Kasumi-1 (cell line): ENCODE data around the gene FAM50B.

Source experiments
- DNase-seq, 2 experiments: peaks; one replicate each; lab custom pipeline; 2025; lab: John Stamatoyannopoulos, UW

Gene FAM50B

DNA sequence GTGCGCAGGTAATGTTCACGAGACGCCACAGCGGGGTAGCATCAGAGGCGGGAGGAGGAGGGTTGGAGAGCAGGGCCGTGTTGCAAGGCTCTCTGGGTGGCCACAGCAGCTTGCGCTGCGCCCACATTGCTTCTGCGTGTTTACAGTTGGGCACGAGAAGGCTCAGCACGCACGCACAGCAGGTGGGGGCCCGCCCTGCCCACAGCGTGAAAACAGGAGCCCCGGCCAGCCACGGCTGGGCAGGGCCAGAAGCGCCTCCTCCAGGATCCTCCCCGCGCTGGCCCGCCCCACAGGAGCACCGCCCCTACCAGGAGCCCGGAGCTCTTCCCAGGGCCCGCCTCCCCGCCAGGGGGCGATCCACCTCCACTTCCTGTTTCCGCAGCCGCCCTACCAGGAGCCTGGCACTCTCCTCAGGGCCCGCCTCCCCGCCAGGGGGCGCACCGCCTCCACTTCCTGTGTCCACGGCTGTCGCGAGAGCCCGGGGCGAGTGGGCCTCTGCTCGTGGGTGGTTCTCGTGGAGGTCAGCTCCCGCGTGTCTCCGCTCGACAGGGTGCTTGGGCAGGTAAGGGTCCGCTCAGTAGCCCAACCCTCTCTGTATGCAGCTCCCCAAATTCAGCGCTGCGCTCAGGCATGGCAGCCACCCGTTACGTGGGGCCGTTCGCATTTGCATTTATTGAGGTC, at the start of gene FAM50B:
TSS of gene FAM50B (plus strand) at position 449 of the 681 bp plus-strand sequence. CDS start 439 bp downstream, outside the sequence.
- DNase-seq: no peak

DNA sequence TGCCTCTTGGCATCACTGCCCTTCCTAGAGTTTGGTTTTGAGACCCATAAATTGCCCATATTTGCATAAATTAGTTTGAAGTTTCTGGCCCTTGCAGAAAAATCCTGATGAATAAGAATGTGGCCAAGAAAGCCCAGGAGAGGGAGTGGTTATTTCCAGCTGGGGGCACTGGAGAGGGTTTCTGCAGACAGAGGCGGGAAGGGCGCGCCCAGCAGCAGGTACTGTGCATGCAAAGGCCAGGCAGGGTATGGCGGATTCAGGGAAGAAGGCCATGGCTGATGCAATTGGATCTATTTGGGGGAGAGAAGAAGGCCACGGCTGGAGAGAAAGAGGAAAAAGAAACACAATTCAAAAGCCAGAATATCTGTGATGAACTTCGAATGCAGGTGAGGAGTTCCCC, 49.5 kb upstream of the FAM50B start:
- no peak for DNase-seq

- DNase-seq: no peak
These were observed 48.2 kb upstream of the FAM50B start for GRCh38 chr6:3800850-3801591.

DNA sequence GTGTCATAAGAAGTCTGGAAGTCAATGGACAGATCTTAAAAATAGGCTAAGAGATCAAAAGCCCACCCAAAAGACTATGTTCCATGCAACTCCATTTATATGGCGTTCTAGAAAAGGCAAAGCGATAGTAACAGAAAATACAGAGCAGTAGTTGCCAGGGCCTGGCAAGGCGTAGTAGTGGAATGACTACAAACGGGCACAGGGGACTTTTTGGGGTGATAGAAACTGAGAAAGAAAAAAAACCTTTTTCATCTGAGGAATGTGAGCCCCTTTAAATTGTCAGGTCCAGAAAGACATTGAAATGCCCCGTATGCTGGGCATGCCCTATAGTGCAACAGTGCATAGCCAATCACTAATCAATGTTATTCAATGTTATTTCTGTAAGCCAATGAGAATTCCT, 47.2 kb upstream of the FAM50B start:
- DNase-seq: no peak

DNA sequence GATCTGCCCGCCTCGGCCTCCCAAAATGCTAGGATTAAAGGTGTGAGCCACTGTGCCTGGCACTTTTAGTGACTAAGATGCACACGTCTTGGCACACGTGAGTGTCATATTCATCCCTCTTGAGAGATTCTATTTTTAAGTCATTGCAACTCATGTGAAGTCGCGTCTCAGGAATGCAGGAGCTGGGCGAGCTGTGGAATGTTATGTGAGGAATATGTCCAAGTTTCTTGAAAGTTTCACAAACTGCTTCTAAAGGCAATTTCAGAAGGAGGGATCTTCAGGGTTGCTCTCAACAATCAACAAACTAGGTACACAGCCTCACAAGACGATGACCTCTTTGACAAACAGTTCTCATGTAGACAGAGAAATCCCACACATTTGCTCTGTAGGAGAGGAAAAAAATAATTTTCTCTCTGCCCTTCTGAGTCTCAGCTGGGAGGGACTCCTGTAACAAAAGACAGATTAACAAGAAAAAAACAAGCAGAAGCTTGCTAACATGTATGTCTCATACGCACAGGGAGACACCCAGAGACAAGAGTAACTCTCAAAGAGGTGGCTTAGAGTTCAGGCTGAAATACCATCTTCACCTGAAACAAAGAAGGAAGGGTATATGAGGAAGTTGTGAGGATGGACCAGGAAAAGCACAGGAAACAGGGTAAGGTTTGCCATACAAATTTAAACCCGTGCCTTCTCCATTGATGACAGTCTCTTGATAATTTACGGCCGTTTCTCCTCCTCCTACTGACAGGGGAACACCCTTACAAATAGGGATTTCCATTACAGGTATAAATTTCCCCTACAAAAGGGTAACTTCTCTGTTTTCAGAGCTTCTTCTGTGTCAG, 45.3 kb upstream of the FAM50B start:
- DNase-seq: no peak

- no peak for DNase-seq
These were observed 44.2 kb upstream of the FAM50B start for GRCh38 chr6:3804964-3805363.

DNA sequence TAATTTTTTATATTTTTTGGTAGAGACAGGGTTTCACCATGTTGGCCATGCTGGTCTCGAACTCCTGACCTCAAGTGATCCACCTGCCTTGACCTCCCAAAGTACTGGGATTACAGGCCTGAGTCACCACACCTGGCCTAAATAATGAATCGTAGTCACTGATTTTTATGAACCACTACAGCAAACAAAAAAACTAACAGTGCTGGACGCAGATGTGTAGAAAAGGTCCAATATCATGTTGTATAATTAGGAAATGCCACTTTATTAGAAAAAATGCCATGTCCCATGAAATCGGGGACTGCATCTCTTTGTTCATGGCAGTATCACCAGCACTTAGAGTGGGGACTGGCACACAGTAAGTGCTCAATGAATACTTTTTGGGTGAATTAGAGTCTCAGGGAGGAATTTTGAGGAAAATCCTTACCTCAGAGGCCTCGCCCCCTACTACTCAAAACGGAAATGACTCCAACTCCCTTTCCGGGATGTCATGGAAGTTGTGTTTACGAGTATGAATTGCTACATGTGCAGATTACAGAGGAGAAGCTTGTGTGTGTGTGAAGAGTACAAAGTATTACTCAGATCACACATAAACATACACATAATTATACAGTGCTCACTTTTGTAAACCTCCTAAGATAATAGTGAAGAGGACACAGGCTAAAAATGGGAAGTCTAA, 43.6 kb upstream of the FAM50B start:
- DNase-seq: no peak

GRCh38 chr6:3806169-3806922, 42.8 kb upstream of the FAM50B start:
- DNase-seq: no peak

DNA sequence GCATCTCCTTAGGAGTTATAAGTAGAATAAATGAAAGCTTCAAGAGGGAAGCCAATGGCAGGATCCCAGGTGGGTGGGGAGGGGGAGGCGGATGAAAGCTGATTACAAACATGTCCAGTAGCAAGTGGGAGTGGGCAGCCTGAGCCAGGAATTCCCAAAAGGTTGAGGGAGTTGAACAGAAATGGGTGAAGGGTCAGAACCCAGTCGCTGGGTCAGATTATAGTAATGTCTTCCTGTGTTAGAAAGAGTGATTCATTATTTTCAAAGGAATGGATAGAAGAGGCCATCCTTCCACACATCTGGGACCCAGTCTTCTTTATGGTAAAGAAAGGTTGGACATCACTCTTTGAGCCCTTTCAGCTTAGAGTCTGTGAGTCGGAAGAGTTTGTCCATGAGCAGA, 41.0 kb upstream of the FAM50B start:
- DNase-seq: no peak

GRCh38 chr6:3808759-3809514, 40.2 kb upstream of the FAM50B start:
- DNase-seq: no peak

GRCh38 chr6:3809515-3809891, 39.7 kb upstream of the FAM50B start:
- DNase-seq: no peak

GRCh38 chr6:3809982-3810381, 39.2 kb upstream of the FAM50B start:
- no peak for DNase-seq

DNA sequence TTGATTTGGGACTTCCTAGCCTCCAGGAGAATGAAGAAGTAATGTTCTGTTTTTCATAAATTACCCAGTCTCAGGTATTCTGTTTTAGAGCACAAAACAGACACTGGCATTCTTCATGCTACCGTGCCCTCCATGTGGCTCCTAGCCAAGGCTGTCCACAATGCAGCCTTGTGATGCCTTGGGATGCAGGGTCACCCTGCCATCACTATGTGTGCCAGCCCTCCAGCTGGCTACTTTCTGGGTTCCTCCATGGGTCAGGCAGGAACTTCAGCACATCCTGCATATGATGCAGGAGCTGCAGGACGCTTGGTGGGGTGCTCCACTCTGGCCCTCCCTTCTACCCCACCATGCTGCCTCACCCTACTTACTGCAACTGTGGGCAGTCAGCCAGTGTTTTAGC, 38.0 kb upstream of the FAM50B start:
- DNase-seq: no peak

GRCh38 chr6:3812596-3812995, 36.6 kb upstream of the FAM50B start:
- DNase-seq: no peak

GRCh38 chr6:3813150-3813780, 35.9 kb upstream of the FAM50B start:
- DNase-seq: peak; percentile 82 to 92

DNA sequence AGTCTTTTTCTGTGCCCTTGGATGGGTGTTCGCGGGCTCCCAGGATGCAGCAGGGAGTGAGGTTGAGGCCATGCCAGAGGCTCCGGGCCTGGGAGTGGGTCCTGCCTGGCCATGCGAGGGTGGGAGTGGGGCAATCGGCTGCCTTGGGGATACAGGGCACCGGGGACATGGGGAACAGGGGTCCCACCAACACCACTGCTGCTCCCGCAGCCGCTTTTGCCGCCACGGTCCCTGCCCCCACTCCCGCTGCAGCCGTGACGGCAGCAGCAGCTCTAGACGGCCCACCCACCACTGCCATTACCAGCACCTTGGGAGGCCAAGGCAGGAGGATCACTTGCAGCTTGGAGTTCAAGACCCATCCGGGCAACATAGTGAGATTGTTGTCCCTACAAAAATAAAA, 35.3 kb upstream of the FAM50B start:
- no peak for DNase-seq

DNA sequence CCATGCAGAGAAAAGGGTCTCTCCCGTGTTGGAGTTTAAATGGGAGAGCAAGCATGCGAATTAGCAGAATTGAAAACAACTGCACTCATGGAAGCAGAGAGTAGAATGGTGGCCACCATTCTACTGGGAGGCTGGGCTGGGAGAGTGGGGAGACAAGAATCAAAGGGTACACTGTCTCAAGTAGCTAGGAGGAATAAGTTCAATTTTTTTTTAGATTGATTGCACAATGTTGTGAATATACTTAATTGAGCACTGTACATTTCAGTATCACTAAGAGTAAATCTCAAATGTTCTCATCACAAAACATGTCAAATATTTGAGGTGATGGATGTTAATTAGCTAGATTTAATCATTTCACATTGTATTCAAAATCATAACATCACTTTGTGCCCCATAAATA, 34.6 kb upstream of the FAM50B start:
- no peak for DNase-seq

GRCh38 chr6:3816251-3816650, 32.9 kb upstream of the FAM50B start:
- no peak for DNase-seq

DNA sequence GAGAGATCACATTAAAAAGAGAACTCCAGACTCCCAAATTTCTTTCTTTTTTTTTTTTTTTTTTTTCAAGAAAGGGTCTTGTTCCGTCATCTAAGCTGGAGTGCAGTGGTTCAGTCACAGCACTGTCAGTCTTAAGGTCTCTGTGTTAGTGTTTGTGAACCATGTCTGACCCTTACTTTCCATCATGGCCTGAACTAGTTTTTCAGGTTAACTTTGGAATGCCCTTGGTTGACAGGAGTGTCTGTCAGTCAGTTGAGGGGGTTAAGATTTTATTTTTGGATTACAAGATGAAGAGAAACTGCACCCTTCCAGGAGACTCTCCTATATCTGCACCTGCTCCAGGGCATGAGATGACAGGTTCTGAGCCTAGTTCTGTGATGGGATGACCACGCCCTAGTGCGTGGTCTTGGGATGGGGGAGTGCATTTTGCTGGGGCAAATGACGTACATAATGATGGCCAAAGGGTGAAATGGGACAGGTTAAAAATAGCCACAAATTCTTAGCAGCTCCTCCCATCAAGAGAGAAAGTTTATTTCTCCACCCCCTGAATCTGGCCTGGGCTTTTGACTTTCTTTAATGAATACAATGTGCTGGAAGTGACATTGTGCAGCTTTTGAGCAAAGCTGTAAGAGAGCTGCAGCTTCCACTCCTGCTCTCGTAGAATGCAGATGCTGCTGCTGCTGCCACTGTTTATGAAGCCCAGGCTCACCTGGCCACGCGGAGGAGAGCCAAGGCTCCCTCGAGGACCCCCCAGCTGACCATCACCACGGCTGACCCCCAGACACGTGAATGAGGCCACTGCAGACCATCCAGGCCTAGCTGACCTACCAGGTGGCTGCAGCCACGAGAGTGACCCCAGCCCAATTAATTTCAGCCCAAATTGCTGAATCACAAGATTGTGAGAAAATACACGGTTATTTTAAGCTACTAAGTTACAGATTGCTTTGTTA, 29.7 kb upstream of the FAM50B start:
- DNase-seq: no peak
